D341Med (cell line): Measurements from ENCODE around the gene PLSCR4.
A peak's percentile ranks its signal among the peaks of the same experiment; 100 is the strongest.
"Not testable (repeated sequence)": the region's sequence is repeated elsewhere in the genome, so short reads cannot be mapped to it uniquely, and the experiment has no call there.

Experiments
- DNase-seq: peaks from one replicate; pipeline ENCODE4 v3.0.0; 2012; ENCODE audit warnings: low spot score

The PLSCR4 gene, protein sequence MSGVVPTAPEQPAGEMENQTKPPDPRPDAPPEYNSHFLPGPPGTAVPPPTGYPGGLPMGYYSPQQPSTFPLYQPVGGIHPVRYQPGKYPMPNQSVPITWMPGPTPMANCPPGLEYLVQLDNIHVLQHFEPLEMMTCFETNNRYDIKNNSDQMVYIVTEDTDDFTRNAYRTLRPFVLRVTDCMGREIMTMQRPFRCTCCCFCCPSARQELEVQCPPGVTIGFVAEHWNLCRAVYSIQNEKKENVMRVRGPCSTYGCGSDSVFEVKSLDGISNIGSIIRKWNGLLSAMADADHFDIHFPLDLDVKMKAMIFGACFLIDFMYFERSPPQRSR

DNA sequence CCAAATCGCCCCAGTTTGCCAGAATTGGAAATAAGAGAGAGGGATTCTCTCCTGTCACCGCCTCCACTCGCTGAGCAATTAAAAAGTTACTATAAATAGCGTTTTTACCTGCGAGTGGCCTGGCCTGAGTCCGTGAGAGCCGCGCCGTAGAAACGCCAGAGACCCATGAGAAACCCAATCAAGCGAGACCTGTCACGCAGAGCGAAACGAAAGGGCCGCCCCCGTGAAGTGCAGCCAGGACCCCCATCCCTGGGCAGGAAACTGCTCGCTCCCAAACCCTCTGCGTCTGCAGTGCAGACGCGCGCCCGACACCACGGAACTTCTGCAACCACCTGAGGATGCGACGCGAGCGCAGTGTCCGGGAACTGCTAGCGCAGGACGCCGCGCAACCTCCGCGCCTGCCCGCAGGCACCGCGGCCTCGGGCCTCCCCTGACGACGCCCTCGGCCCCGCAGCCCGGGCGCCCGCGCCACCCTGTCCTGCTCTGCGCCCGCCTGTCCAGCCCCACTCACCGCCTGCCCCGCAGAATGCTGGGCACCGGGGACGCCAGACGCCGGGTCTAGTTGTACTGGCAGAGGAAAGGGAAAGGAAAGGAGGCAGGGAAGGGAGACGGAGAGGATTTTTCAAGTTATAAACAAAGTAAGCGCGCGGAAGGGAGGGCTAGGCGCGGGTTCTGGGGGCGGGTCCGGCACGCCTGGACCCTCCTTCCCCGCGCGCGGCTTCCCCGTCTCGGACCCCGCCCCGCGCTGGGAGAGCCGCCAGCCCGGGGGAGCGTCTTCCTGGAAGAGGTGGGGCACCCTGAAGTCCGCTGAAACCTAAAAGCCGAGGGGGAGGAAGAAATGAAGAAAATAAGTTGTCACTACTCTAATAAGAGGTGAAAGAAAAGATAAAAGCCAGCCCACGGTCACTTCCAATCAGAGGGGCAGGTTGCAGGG, at the start of gene PLSCR4:
TSS of gene PLSCR4 (minus strand) at position 657 of the 934 bp plus-strand sequence. CDS start 29,034 bp downstream, outside the sequence.
- peak; percentile 71 for DNase-seq

DNA sequence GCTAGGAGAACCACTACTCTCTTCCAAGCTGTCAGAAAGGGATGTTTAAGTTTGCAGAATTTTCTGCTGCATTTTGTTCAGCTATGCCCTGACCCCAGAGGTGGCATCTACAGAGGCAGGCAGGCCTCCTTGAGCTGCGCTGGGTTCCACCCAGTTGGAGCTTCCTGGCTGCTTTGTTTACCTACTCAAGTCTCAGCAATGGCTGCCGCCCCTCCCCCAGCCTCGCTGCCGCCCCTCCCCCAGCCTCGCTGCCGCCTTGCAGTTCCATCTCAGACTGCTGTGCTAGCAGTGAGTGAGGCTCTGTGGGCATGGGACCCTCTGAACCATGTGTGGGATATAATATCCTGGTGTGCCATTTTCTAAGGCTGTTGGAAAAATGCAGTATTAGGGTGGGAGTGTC, 42.5 kb upstream of the PLSCR4 start:
- DNase-seq, result not testable (repeated sequence)

DNA sequence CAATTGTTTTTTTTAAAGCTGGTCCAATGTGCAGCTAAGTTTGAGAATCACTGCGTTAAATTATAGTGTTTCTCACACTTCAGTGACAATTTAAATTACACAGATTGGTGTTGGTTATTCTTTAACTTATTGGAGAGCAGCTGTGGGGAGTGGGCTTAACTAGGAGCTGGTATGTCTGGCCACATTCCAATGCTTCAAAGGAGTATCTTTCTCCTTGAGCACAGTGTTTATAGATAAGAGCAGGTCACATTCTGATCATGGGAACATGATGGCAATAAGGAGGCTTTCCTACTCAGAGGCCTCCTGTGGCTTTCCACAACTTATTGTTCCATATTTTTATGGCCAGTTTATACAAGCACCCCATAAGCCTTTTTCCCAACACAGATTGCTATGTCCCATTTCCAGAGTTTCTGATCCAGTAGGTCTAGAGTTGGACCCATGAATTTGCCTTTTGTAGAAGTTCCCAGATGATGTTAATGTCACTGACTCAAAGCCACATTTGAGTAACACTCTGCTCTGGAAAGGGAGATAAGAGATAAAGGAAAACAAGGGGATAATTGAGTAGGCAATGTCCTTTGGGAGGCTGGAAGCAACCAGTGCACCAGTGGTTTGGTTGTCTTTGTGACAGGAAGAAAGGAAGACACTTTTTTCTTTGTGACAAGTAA, 33.0 kb upstream of the PLSCR4 start:
- no peak for DNase-seq

DNA sequence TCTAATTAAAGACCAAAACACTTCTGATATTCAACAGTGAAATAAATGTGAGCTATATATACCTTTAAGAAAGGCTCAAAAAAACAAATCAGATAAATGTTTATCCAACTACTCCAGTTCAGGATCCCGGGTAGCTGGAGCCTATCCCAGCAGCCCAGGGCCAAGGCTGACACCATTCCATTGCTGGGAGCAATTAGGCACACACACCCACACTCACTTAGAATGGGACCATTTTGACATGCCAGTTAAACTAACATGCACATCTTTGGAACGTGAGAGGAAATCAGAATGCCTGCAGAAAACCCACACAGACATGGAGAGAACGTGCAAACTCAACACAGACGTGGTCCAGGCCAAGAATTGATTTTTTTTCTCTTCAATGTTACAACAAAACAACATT, 30.0 kb upstream of the PLSCR4 start:
- no peak for DNase-seq

DNA sequence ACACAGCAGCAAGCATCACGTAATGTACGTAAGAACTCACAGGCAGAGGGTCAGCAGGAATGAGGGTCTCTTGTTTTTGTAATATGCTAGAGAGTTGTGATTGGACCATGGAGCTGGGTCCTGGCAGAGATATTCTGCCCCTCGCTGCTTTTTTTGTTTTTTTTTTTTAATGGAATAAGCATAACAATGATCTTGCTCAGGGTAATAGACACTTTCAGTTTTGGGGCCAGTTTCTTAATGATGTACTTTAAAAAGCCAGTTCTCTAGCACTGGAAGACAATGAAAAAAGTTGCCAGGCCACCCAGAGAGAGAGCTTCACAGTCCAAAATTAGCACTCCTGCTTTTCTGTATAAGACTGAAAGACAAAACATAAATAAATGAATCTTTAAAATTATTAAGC, 29.0 kb upstream of the PLSCR4 start:
- no peak for DNase-seq

DNA sequence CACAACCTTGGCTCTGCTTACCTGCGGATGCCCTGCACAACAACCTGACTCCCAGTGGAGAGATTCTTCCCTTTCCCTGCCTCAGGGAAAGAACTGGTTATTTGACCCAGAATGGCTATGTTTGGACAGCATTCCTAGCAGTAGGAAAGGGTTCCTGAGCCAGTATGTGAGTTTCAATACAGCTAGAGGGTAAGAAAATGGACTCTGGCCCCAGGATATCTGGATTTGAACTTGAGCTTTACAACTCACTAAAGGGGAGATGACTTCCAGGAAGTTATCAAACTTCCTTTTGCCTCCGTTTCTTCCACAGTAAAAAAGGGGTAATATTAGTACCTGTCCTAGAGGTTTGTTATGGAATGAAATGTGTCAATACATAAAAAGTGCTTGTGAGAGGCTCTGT, 28.1 kb upstream of the PLSCR4 start:
- no peak for DNase-seq

DNA sequence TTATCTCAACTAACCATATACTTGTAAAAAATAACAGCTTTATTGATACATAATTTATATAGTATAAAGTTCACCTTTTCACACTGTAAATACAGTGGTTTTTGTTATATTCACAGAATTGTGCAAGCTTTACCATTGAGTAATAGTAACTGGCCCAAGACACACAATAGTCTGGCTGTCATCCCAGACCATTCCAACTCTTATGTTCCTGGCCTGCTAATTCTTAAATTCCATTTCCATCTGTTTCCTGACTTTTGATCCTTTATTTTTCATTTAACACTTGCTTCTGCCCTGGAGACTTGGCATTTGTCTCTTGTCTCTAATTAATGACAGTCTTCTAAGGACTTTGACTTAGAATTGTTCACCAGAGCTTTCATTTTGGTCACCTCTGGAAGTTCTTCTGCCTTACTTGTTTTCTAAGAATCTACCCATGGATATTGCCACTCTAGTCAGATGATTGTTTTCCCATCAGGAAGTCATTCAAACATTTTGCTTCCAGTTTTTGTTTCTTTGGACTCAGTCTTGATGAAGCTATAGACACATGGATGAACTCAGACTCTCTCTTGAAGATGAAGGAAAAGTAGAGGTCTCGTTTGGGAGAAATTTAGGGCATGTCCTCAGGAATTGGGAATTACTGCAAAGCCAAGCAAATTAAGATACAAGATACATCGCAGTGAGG, 27.2 kb upstream of the PLSCR4 start:
- no peak for DNase-seq

DNA sequence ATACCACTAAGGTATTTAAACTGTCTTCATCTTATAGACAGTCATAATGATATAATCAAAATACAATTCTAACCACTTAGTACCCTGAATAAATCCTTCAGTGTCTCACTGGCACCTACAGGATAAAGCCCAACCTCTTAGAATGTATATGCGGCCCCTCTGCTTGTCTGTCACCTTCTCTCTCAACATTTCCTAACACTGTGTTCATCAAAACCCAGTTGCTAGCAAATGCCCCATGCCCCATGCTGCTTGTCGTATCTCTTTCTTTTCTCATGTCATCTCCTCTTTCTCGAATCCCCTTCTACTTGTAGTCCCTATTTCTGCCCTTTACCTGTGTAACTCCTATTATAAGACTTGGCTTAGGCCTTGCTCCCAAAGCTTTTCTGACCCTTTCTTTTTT, 24.6 kb upstream of the PLSCR4 start:
- DNase-seq, result no peak

DNA sequence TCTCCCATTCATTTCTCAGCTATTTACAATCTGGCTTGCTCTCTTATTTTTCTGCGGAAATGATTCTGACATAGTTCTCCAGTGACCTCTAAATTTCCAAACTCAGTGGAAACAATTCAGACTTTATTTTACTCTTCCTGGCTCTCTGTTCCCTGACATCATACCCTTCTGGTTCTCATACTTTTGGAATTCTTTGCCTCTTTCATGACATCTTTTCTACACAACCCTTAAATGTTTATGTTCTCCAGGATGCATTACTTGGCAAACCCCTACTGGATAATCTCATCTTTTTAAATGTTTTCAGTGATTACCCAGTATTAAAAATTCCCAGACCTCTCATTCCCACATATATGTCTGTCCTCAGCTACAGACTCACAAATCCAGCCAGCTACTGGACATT, 23.9 kb upstream of the PLSCR4 start:
- DNase-seq, result no peak

DNA sequence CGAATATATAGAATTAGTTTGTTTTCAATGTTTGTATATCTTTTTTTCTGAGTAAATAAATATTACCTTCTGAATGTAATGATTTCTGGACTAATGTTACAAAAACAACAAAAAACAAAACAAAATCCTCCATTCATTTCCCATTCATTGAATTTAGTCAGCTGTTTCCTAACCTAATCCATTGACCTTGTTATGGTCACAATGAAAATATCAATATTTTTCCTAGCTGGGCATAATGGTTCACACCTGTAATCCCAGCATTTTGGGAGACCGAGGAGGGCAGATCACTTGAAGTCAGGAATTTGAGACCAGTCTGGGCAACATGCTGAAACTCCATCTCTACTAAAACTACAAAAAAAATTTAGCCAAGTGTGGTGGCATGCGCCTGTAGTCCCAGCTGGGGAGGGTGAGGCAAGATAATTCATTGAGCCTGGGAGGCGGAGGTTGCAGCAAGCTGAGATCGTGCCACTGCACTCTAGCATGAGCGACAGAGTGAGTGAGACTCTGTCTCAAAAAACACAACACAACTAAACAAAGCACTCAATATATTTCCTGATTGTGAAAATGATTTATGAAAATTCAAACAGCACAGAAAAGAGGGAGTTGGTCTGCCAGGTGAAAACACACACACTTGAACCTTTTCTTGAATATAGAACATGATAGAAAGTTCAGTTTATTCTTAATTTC, 23.0 kb upstream of the PLSCR4 start:
- DNase-seq, result no peak

DNA sequence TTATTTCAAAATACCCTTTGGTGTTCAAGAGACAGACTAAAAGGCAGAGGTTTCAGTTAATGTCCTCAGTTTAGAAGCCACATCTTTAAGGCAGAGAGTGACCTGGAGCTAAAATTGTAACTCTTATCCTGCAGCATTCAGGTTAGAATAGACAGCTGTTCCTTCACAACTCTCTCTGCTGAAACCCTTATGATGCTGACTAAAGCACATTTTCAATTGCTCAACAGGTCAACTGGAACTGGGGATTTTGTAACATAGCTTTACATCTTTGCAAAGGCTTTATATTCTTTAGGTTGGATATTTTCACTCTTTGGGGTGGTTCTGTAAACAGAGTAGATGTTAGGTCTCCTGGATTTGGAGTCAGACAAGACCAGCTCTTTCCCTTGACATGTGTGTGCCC, 20.3 kb upstream of the PLSCR4 start:
- DNase-seq, result no peak

DNA sequence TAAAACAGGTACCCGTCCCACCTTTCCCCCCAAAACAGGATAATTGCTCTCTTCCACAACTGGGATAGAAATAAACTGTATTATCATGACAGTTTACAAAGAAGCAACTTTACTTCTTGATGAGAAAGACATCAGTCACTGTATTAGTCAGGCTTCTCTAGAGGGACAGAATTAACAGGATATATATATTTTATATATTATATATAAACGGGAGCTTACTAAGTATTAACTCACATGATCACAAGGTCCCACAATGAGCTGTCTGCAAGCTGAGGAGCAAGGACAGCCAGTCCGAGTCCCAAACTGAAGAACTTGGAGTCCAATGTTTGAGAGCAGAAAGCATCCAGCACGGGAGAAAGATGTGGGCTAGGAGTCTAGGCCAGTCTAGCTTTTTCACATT, 18.4 kb upstream of the PLSCR4 start:
- no peak for DNase-seq

DNA sequence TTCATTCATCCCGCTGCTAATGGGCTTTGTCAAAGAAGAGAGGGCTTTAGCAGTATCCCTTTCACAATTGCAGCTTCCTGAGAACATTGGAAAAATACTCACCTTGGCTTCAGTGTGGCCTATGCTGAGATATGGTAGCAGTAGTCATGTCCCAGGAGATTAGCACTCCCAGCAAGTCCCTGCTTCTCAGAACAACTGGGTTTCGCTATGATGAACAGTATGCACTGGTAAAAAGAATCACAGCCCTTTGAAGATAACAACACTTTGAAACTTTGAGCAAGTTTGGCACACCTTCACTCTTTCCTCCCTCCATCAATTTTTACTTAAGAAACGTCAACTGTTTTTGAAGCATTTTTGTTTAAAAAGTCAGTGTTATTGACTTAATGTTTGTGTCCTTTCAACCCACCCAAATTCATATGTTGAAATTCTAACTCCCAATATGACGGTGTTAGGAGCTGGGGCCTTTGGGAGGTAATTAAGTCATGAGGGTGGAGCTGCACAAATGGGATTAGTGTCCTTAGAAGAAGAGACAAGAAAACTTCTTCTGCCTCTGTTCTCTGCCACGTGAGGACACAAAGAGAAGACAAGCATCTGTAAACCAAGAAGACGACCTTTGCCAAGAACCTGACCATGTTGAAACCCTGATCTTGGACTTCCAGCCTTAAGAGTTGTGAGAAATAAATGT, 17.8 kb upstream of the PLSCR4 start:
- no peak for DNase-seq

DNA sequence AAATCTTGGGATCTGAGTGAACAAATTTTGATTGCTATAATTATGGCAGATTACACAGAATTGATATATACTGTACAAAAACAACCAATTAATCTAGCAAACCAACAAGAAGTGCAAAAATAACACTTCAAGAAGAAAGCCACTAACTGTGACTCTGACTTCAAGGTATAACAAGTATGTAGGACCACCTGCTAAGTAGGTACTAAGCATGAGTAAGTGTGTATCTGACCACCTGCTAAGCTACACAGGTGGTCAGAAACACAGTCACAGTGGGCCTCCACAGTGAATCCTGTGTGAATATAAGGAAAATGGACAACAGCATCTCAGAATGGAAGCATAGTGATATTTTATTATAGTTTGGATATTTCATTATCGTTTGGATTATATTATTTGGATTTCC, 14.8 kb upstream of the PLSCR4 start:
- DNase-seq, result no peak

DNA sequence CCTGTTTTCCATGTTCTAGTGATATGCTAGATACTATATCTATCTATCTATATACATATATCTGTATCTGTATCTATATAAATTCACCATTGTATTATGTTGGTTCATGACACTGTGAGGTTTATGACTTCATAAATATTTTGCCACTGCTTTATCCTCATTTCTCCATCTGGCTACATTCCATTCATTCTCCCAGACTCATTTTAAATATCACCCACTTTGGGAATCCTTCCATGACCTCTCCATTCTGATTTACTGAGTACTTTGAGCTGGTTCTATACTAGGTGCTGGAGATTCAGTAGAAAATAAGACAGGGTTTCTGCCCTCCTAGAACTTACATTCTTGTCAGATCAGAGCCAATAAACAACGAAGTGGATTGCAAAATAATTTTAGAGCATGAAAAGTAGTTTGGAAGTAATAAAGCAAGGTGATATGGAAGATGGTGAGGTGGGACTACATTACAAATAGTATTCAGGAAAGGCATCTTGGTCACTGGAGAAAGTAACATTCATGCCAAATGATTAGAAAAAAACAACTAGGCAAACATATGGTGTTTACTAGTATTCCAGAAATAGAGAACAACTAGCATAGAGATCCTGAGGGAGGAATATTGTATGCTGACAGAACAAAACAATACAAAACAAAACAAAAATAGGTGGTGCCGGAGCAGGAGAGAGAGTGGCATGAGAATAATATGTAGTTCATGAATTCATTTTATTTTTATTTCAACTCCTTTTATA, 11.6 kb upstream of the PLSCR4 start:
- DNase-seq, result no peak

DNA sequence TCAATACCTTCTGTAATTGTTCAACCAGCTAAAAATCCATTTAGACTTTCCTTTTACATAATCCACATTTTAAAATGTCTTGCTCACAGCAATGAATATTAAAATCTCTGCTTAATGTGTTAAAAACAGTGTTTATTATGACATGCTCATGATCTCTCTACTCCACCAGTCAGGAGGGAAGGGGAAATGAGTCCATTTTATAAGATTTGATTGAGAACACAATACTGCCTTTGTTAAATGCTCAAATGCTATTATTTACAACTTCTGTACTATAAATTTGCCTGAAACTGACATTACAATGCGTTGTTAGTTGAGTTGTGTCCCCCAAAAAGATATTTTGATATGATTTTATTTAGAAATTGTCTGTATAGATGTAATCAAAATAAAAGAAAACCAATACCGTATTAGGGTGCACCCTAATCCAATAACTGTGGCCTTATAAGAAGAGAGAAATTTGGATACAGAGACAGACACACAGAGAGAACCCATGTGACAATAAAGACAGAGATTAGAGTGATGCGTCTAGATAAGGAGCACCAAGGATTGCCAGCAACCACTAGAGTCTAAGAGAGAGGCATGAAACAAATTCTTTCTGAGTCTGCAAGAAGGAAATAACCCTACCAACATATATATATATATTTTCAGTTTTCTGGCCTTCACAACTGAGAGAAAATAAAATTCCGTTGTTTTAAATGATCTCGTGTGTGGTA, 9.1 kb upstream of the PLSCR4 start:
- no peak for DNase-seq

DNA sequence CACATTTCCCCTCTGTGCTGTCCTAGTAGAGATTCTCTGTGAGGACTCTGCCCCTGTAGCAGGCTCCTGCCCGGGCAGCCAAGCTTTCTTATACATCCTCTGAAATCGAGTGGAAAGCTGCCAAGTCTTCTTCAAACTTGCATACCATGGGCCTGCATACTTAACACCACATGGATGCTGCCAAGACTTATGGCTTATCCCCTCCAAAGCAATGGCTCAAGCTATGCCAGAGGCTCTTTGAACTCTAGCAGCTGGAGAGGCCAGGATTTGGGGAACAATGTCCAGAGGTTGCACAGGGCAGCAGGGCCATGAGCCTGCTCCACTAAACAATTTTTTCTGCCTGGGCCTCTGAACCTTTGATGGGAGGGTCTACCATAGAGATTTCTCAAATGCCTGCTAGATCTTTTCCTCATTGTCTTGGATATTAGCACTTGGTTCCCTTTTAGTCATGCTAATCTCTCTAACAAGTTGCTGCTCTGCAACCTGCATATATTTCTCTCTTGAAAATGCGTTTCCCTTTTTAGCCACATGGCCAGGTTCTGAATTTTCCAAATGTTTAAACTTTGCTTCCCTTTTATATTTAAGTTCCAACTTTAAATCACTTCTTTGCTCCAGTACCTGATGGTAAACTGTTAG, 6.1 kb upstream of the PLSCR4 start:
- DNase-seq, result no peak

DNA sequence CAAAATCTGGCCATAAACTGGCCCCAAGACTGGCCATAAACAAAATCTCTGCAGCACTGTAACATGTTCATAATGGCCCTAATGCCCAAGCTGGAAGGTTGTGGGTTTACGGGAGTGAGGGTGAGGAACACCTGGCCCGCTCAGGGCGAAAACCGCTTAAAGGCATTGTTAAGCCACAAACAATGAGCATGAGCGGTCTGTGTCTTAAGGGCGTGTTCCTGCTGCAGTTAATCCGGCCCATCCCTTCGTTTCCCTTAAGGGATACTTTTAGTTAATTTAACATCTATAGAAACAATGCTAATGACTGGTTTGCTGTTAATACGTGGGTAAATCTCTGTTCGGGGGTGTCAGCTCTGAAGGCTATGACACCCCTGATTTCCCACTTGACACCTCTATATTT, 1.5 kb upstream of the PLSCR4 start:
- DNase-seq, result not testable (repeated sequence)

DNA sequence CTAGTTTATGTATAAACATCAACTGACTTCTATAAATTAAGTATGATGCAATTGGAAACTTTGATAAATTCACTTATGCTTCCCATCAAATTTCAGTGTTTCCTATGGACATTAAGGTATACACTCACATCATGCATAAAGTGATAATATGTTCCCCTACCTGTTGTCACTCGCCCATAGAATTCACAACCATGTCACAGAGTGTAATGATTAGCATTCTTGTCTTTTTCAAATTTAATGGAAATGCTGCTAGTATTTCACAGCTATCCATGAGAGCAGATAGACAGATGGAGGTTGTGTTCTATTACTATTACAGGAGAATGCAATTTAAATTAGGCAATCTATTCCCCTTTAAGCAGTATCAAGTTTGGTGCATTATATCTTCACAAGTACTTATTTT, 984 bp downstream of the PLSCR4 start:
- DNase-seq, result no peak
